ENCODE results near the gene FAM174B.

Gene FAM174B

GRCh38 chr15:92605225-92605944, 50.2 kb downstream of the FAM174B start:
- H3K4me1 ChIP-seq (ENCODE audit: control insufficient read depth, insufficient read depth, low read length) = no peaks in the 10 kb centered on the region
- H3K9me3 ChIP-seq (ENCODE audit: control insufficient read depth, low read length) = no peaks in the 10 kb centered on the region
- peaks cover 24% of the 10 kb centered on the region for H3K27me3 ChIP-seq (replicated peaks; ENCODE audit: control insufficient read depth, insufficient read depth, low read length)
- no peak overlapping the region for H3K9ac ChIP-seq (ENCODE audit: low read length)
- no peaks in the 10 kb centered on the region for H3K36me3 ChIP-seq (ENCODE audit: control insufficient read depth, insufficient read depth, low read length, severe bottlenecking)
- no peak for DNase-seq (ENCODE audit: low read depth)
- no peak overlapping the region for H3K4me3 ChIP-seq (ENCODE audit: low read length)

GRCh38 chr15:92603743-92604470, 51.7 kb downstream of the FAM174B start:
- Histone ChIP-seq H3K4me3 (ENCODE audit: low read length) (no peak overlapping the region), H3K27me3 (replicated peaks; ENCODE audit: control insufficient read depth, insufficient read depth, low read length) (peaks cover 16% of the 10 kb centered on the region), H3K4me1 (ENCODE audit: control insufficient read depth, insufficient read depth, low read length) (no peaks in the 10 kb centered on the region), H3K9ac (ENCODE audit: low read length) (no peak overlapping the region), H3K36me3 (ENCODE audit: control insufficient read depth, insufficient read depth, low read length, severe bottlenecking) (no peaks in the 10 kb centered on the region), H3K9me3 (ENCODE audit: control insufficient read depth, low read length) (no peaks in the 10 kb centered on the region)
- DNase-seq (ENCODE audit: low read depth) = peak; percentile 55

GRCh38 chr15:92603278-92603677, 52.3 kb downstream of the FAM174B start:
- H3K4me1 ChIP-seq (ENCODE audit: control insufficient read depth, insufficient read depth, low read length) = no peaks in the 10 kb centered on the region
- peaks cover 20% of the 10 kb centered on the region for H3K27me3 ChIP-seq (replicated peaks; ENCODE audit: control insufficient read depth, insufficient read depth, low read length)
- no peak overlapping the region for H3K9ac ChIP-seq (ENCODE audit: low read length)
- H3K9me3 ChIP-seq (ENCODE audit: control insufficient read depth, low read length) = no peaks in the 10 kb centered on the region
- H3K36me3 ChIP-seq (ENCODE audit: control insufficient read depth, insufficient read depth, low read length, severe bottlenecking) = no peaks in the 10 kb centered on the region
- H3K4me3 ChIP-seq (ENCODE audit: low read length) = no peak overlapping the region
- DNase-seq (ENCODE audit: low read depth) = no peak

- Histone ChIP-seq H3K9me3 (ENCODE audit: control insufficient read depth, low read length) (no peaks in the 10 kb centered on the region), H3K9ac (ENCODE audit: low read length) (no peak overlapping the region), H3K4me1 (ENCODE audit: control insufficient read depth, insufficient read depth, low read length) (no peaks in the 10 kb centered on the region), H3K27me3 (replicated peaks; ENCODE audit: control insufficient read depth, insufficient read depth, low read length) (peaks cover 30% of the 10 kb centered on the region), H3K36me3 (ENCODE audit: control insufficient read depth, insufficient read depth, low read length, severe bottlenecking) (no peaks in the 10 kb centered on the region), H3K4me3 (ENCODE audit: low read length) (no peak overlapping the region)
- DNase-seq (ENCODE audit: low read depth) = no peak
Observed at GRCh38 chr15:92602267-92602593, 53.3 kb downstream of the FAM174B start.

- Histone ChIP-seq H3K9ac (ENCODE audit: low read length) (no peak overlapping the region), H3K27me3 (replicated peaks; ENCODE audit: control insufficient read depth, insufficient read depth, low read length) (peaks cover 35% of the 10 kb centered on the region), H3K36me3 (ENCODE audit: control insufficient read depth, insufficient read depth, low read length, severe bottlenecking) (no peaks in the 10 kb centered on the region), H3K4me3 (ENCODE audit: low read length) (no peak overlapping the region), H3K9me3 (ENCODE audit: control insufficient read depth, low read length) (no peaks in the 10 kb centered on the region), H3K4me1 (ENCODE audit: control insufficient read depth, insufficient read depth, low read length) (no peaks in the 10 kb centered on the region)
- DNase-seq (ENCODE audit: low read depth) = no peak
Observed at GRCh38 chr15:92601592-92602266, 53.8 kb downstream of the FAM174B start.

GRCh38 chr15:92600856-92601255, 54.7 kb downstream of the FAM174B start:
- H3K27me3 ChIP-seq (replicated peaks; ENCODE audit: control insufficient read depth, insufficient read depth, low read length) = peaks cover 36% of the 10 kb centered on the region
- H3K4me3 ChIP-seq (ENCODE audit: low read length) = no peak overlapping the region
- H3K9me3 ChIP-seq (ENCODE audit: control insufficient read depth, low read length) = no peaks in the 10 kb centered on the region
- H3K9ac ChIP-seq (ENCODE audit: low read length) = no peak overlapping the region
- no peak for DNase-seq (ENCODE audit: low read depth)
- H3K36me3 ChIP-seq (ENCODE audit: control insufficient read depth, insufficient read depth, low read length, severe bottlenecking) = no peaks in the 10 kb centered on the region
- H3K4me1 ChIP-seq (ENCODE audit: control insufficient read depth, insufficient read depth, low read length) = no peaks in the 10 kb centered on the region

GRCh38 chr15:92599394-92599970, 56.1 kb downstream of the FAM174B start:
- no peak overlapping the region for H3K4me3 ChIP-seq (ENCODE audit: low read length)
- no peak overlapping the region for H3K9ac ChIP-seq (ENCODE audit: low read length)

GRCh38 chr15:92597548-92597947, 58.0 kb downstream of the FAM174B start:
- no peaks in the 10 kb centered on the region for H3K36me3 ChIP-seq (ENCODE audit: control insufficient read depth, insufficient read depth, low read length, severe bottlenecking)
- DNase-seq (ENCODE audit: low read depth) = no peak
- no peak overlapping the region for H3K9ac ChIP-seq (ENCODE audit: low read length)

More at GRCh38 chr15:92599394-92599970, 56.1 kb downstream of the FAM174B start:
- H3K9me3 ChIP-seq (ENCODE audit: control insufficient read depth, low read length) = no peaks in the 10 kb centered on the region
- DNase-seq (ENCODE audit: low read depth) = peak; percentile 71
- H3K4me1 ChIP-seq (ENCODE audit: control insufficient read depth, insufficient read depth, low read length) = no peaks in the 10 kb centered on the region
- peaks cover 46% of the 10 kb centered on the region for H3K27me3 ChIP-seq (replicated peaks; ENCODE audit: control insufficient read depth, insufficient read depth, low read length)
- no peaks in the 10 kb centered on the region for H3K36me3 ChIP-seq (ENCODE audit: control insufficient read depth, insufficient read depth, low read length, severe bottlenecking)

GRCh38 chr15:92596623-92597022, 59.0 kb downstream of the FAM174B start:
- H3K4me1 ChIP-seq (ENCODE audit: control insufficient read depth, insufficient read depth, low read length) = no peaks in the 10 kb centered on the region
- H3K36me3 ChIP-seq (ENCODE audit: control insufficient read depth, insufficient read depth, low read length, severe bottlenecking) = no peaks in the 10 kb centered on the region
- no peaks in the 10 kb centered on the region for H3K9me3 ChIP-seq (ENCODE audit: control insufficient read depth, low read length)
- H3K4me3 ChIP-seq (ENCODE audit: low read length) = no peak overlapping the region
- no peak for DNase-seq (ENCODE audit: low read depth)
- peaks cover 52% of the 10 kb centered on the region for H3K27me3 ChIP-seq (replicated peaks; ENCODE audit: control insufficient read depth, insufficient read depth, low read length)
- H3K9ac ChIP-seq (ENCODE audit: low read length) = no peak overlapping the region

More at GRCh38 chr15:92597548-92597947, 58.0 kb downstream of the FAM174B start:
- Histone ChIP-seq H3K4me1 (ENCODE audit: control insufficient read depth, insufficient read depth, low read length) (no peaks in the 10 kb centered on the region), H3K4me3 (ENCODE audit: low read length) (no peak overlapping the region), H3K27me3 (replicated peaks; ENCODE audit: control insufficient read depth, insufficient read depth, low read length) (peaks cover 59% of the 10 kb centered on the region), H3K9me3 (ENCODE audit: control insufficient read depth, low read length) (no peaks in the 10 kb centered on the region)

- no peaks in the 10 kb centered on the region for H3K9me3 ChIP-seq (ENCODE audit: control insufficient read depth, low read length)
- H3K27me3 ChIP-seq (replicated peaks; ENCODE audit: control insufficient read depth, insufficient read depth, low read length) = peaks cover 55% of the 10 kb centered on the region
- no peak overlapping the region for H3K4me3 ChIP-seq (ENCODE audit: low read length)
- no peaks in the 10 kb centered on the region for H3K36me3 ChIP-seq (ENCODE audit: control insufficient read depth, insufficient read depth, low read length, severe bottlenecking)
- DNase-seq (ENCODE audit: low read depth) = no peak
- no peak overlapping the region for H3K9ac ChIP-seq (ENCODE audit: low read length)
- H3K4me1 ChIP-seq (ENCODE audit: control insufficient read depth, insufficient read depth, low read length) = no peaks in the 10 kb centered on the region
Observed at GRCh38 chr15:92595506-92596381, 59.8 kb downstream of the FAM174B start.

All from adipocyte (in vitro differentiated cells).